OCI-LY1 (cell line): ENCODE data around the gene PTPRT.

Experiments used
- H2AFZ ChIP-seq: fragments of 200-600 bp; sonication (generic), shearing (Covaris generic); 2 replicates; pipeline ENCODE4 v1.6.0; 2014; ENCODE audit warnings: antibody characterized with exemption, mild to moderate bottlenecking, low read length
- H3F3A ChIP-seq: fragments of 200-600 bp; sonication (generic), shearing (Covaris generic); 2 replicates; pipeline ENCODE4 v1.6.0; 2014; ENCODE audit warnings: mild to moderate bottlenecking, antibody characterized with exemption, low read length, moderate library complexity; ENCODE audit not compliant: insufficient read depth
- H3K27ac ChIP-seq: fragments of 200-600 bp; sonication (generic); 2 replicates; pipeline ENCODE4 v1.5.1; 2014; ENCODE audit warnings: low read length, mixed run types, mild to moderate bottlenecking, low read depth; ENCODE audit not compliant: poor library complexity, severe bottlenecking
- H3K27me3 ChIP-seq: fragments of 200-600 bp; sonication (generic); 2 replicates; pipeline ENCODE4 v1.6.0; 2014; ENCODE audit warnings: antibody characterized with exemption, mild to moderate bottlenecking, low read length, moderate library complexity; ENCODE audit not compliant: insufficient read depth
- H3K36me3 ChIP-seq: fragments of 200-600 bp; sonication (generic); 2 replicates; pipeline ENCODE4 v1.6.1; 2014; ENCODE audit warnings: mild to moderate bottlenecking, antibody characterized with exemption, low read length, moderate library complexity, mixed read lengths; ENCODE audit not compliant: insufficient read depth
- H3K4me1 ChIP-seq: fragments of 200-600 bp; sonication (generic); 2 replicates; pipeline ENCODE4 v1.5.1; 2014; ENCODE audit warnings: mild to moderate bottlenecking, low read length, moderate library complexity; ENCODE audit not compliant: insufficient read depth, severe bottlenecking
- H3K4me2 ChIP-seq: fragments of 200-600 bp; sonication (generic), shearing (Covaris generic); 2 replicates; pipeline ENCODE4 v1.6.1; 2014; ENCODE audit warnings: low read length
- H3K4me3 ChIP-seq: fragments of 200-600 bp; sonication (generic); 2 replicates; pipeline ENCODE4 v1.5.1; 2014; ENCODE audit warnings: low read length, low read depth, mild to moderate bottlenecking, mixed read lengths; ENCODE audit not compliant: poor library complexity, severe bottlenecking
- H3K79me2 ChIP-seq: fragments of 200-600 bp; shearing (Covaris generic); 2 replicates; pipeline ENCODE4 v1.6.1; 2016; ENCODE audit warnings: mixed run types, low read length, mixed read lengths; ENCODE audit not compliant: insufficient read depth
- H3K9ac ChIP-seq: fragments of 200-600 bp; sonication (generic), shearing (Covaris generic); 2 replicates; pipeline ENCODE4 v1.6.1; 2014; ENCODE audit warnings: mild to moderate bottlenecking, low read length, mixed read lengths
- H3K9me2 ChIP-seq: fragments of 200-600 bp; sonication (generic), shearing (Covaris generic); 2 replicates; pipeline ENCODE4 v1.6.1; 2014; ENCODE audit warnings: low read depth, mild to moderate bottlenecking, low read length, mixed read lengths
- H3K9me3 ChIP-seq: fragments of 200-600 bp; shearing (Covaris generic); 2 replicates; pipeline ENCODE4 v1.6.1; 2014; ENCODE audit warnings: low read length, mixed read lengths
- H4K20me1 ChIP-seq: fragments of 200-600 bp; sonication (generic), shearing (Covaris generic); 2 replicates; pipeline ENCODE4 v1.6.0; 2016; ENCODE audit warnings: mild to moderate bottlenecking, low read length; ENCODE audit not compliant: insufficient read depth
- CTCF ChIP-seq: fragments of 200-600 bp; sonication (generic), shearing (Covaris generic); IDR thresholded peaks from 2 replicates; pipeline ENCODE4 v1.5.1; 2017; ENCODE audit warnings: mild to moderate bottlenecking, antibody characterized with exemption, low read length, moderate library complexity, mixed read lengths
- EZH2 ChIP-seq: fragments of 200-600 bp; sonication (generic), shearing (Covaris generic); IDR thresholded peaks from 2 replicates; pipeline ENCODE4 v1.8.0; 2017; ENCODE audit warnings: borderline replicate concordance, mixed run types, mild to moderate bottlenecking, antibody characterized with exemption, low read length, moderate library complexity, mixed read lengths

Gene PTPRT

GRCh38 chr20:43037605-43038309, 151.9 kb downstream of the PTPRT start:
- H3K4me2 ChIP-seq, result no peak overlapping the region
- no peaks in the 10 kb centered on the region for H3K9me3 ChIP-seq
- H4K20me1 ChIP-seq, result no peaks in the 10 kb centered on the region
- no peaks in the 10 kb centered on the region for H3K4me1 ChIP-seq
- no peaks in the 10 kb centered on the region for H3K36me3 ChIP-seq
- H3K27me3 ChIP-seq, result no peaks in the 10 kb centered on the region
- no peak for TF ChIP-seq CTCF
- TF ChIP-seq EZH2, result no peak
- no peaks in the 10 kb centered on the region for H3K79me2 ChIP-seq
- H2AFZ ChIP-seq, result no peak overlapping the region
- H3K27ac ChIP-seq, result no peak overlapping the region
- no peaks in the 10 kb centered on the region for H3K9me2 ChIP-seq
- no peaks in the 10 kb centered on the region for H3F3A ChIP-seq
- no peak overlapping the region for H3K9ac ChIP-seq
- no peak overlapping the region for H3K4me3 ChIP-seq

- Histone ChIP-seq H3K9me2 (no peaks in the 10 kb centered on the region), H3K79me2 (no peaks in the 10 kb centered on the region), H4K20me1 (no peaks in the 10 kb centered on the region), H3K9ac (no peak overlapping the region), H2AFZ (no peak overlapping the region), H3K27me3 (no peaks in the 10 kb centered on the region), H3F3A (no peaks in the 10 kb centered on the region), H3K4me1 (no peaks in the 10 kb centered on the region), H3K4me3 (no peak overlapping the region), H3K9me3 (no peaks in the 10 kb centered on the region), H3K27ac (no peak overlapping the region), H3K4me2 (no peak overlapping the region), H3K36me3 (no peaks in the 10 kb centered on the region)
- TF ChIP-seq CTCF, result no peak
- TF ChIP-seq EZH2, result no peak
These were observed 154.6 kb downstream of the PTPRT start for GRCh38 chr20:43034981-43035724.

- no peak overlapping the region for H3K9ac ChIP-seq
- no peak overlapping the region for H3K27ac ChIP-seq
- H3K4me1 ChIP-seq, result no peaks in the 10 kb centered on the region
- H3K79me2 ChIP-seq, result no peaks in the 10 kb centered on the region
- H3K9me2 ChIP-seq, result no peaks in the 10 kb centered on the region
- H3F3A ChIP-seq, result no peaks in the 10 kb centered on the region
- H3K4me3 ChIP-seq, result no peak overlapping the region
- no peaks in the 10 kb centered on the region for H4K20me1 ChIP-seq
- H3K36me3 ChIP-seq, result no peaks in the 10 kb centered on the region
- no peak for TF ChIP-seq CTCF
- no peak for TF ChIP-seq EZH2
- H3K9me3 ChIP-seq, result no peaks in the 10 kb centered on the region
- H2AFZ ChIP-seq, result no peak overlapping the region
- no peak overlapping the region for H3K4me2 ChIP-seq
- no peaks in the 10 kb centered on the region for H3K27me3 ChIP-seq
These were observed 157.2 kb downstream of the PTPRT start for GRCh38 chr20:43032459-43032858.
